Brain microvascular endothelial cell (primary cell): ENCODE results near the gene GAREM1.

ENCODE experiments used
- DNase-seq: peaks from one replicate; pipeline ENCODE4 v3.0.0-alpha.2; 2020
- H3K27ac ChIP-seq: fragments of 250-450 bp; sonication (Bioruptor Pico); 2 replicates; pipeline ENCODE4 v1.5.1; 2020; ENCODE audit warnings: mild to moderate bottlenecking, moderate library complexity
- H3K27me3 ChIP-seq: fragments of 250-450 bp; sonication (Bioruptor Pico); replicated peaks from 2 replicates; pipeline ENCODE4 v1.5.1; 2020; ENCODE audit warnings: mild to moderate bottlenecking
- H3K36me3 ChIP-seq: fragments of 250-450 bp; sonication (Bioruptor Pico); replicated peaks from 2 replicates; pipeline ENCODE4 v1.5.1; 2020; ENCODE audit warnings: mild to moderate bottlenecking
- H3K4me3 ChIP-seq: 2 replicates; pipeline ENCODE4 v1.5.1; 2011; ENCODE audit warnings: low read depth, mild to moderate bottlenecking, control low read depth, low read length, moderate library complexity
- in situ Hi-C: cut with HindIII; loops from 2 replicates; pipeline ENCODE4 v1.10.0; 2017; ENCODE audit warnings: low sequenced_read_pairs, low pct_ligation_motif_present
- TF ChIP-seq, protein P1 (sequence below): IDR thresholded peaks from 2 replicates; pipeline ENCODE4 v1.5.1; 2011; ENCODE audit warnings: low read depth, mild to moderate bottlenecking, moderate library complexity, low read length, control low read depth, inconsistent platforms; ENCODE audit errors: missing control alignments

The GAREM1 gene

DNA sequence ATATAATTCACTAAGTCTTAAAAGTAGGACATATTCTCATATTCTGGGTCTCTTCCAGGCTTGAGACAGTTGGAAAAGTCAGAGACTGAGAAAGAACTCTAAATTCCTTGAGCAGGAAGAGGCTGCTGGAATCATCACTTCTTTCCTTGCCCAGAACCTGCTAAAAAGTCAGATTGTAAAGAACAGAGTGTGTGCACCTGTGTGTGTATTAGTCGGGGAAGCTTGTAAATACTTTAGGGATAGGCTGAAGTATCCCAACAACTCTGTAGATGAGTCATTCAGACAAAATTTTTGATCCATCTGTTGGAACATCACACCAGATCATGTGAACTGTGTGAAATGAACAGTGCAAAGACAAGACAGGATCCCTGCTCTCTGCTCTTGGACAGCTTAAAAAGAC, 16.1 kb downstream of the GAREM1 start:
- DNase-seq, result no peak
- Histone ChIP-seq H3K27ac (no peak overlapping the region), H3K4me3 (no peak overlapping the region), H3K27me3 (no peaks in the 10 kb centered on the region), H3K36me3 (no peaks in the 10 kb centered on the region)
- TF ChIP-seq, protein P1, sequence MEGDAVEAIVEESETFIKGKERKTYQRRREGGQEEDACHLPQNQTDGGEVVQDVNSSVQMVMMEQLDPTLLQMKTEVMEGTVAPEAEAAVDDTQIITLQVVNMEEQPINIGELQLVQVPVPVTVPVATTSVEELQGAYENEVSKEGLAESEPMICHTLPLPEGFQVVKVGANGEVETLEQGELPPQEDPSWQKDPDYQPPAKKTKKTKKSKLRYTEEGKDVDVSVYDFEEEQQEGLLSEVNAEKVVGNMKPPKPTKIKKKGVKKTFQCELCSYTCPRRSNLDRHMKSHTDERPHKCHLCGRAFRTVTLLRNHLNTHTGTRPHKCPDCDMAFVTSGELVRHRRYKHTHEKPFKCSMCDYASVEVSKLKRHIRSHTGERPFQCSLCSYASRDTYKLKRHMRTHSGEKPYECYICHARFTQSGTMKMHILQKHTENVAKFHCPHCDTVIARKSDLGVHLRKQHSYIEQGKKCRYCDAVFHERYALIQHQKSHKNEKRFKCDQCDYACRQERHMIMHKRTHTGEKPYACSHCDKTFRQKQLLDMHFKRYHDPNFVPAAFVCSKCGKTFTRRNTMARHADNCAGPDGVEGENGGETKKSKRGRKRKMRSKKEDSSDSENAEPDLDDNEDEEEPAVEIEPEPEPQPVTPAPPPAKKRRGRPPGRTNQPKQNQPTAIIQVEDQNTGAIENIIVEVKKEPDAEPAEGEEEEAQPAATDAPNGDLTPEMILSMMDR, result no peak
- in situ Hi-C loops, result loop anchor here (25.0 kb wide), 1 partner anchor 167 kb away; no protein-coding TSS in a partner anchor

DNA sequence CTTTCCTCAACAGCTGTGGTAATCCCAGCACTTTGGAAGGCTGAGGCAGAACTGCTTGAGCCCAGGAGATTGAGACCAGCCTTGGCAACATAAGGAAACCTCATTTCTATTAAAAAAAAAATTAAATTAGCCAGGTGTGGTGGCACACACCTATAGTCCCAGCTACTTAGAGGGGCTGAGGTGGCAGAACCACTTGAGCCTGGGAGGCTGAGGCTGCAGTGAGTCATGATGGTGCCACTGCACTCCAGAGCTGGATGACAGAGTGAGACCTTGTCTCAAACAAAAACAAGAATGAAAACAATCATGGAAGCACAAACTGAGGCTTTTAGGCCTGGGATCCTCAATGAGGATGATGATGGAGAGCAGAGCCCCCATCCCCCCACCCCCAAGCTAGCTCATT, 19.8 kb downstream of the GAREM1 start:
- no peak overlapping the region for H3K27ac ChIP-seq
- in situ Hi-C loops, result loop anchor here (25.0 kb wide), 1 partner anchor 164 kb away; no protein-coding TSS in a partner anchor
- H3K4me3 ChIP-seq, result no peak overlapping the region
- no peak for DNase-seq
- no peaks in the 10 kb centered on the region for H3K27me3 ChIP-seq
- TF ChIP-seq, protein P1, result no peak
- H3K36me3 ChIP-seq, result no peaks in the 10 kb centered on the region

DNA sequence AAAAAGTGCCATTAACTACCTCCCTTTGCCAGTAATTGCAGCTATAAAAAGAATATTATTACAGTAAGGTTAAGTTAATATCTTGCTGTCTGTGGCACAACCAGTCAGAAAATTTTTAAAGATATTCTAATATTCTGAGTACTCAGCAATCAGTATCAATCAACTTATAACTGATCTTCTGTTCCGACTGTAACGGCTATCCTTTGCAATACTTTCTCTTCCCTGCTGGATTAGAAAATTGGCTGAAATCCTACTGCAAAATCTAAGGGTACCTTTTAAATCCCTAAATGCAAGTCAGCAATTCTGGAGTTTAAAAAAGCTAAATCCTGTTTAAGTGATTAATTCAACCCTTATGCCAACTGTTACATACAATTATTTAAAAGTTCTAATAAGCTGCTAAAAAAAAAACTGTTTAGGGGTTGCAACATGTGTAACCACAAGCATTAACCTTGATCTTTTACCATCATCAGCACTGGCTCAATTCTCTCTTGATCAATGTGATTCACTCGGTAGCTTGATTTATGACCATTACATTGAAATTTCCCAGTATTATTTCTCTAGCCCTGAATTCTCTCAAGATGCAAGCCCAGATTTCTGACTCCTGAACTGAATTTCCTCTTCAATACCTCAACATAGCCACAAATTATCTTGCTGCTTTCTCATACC, 20.5 kb downstream of the GAREM1 start:
- Histone ChIP-seq H3K27ac (no peak overlapping the region), H3K27me3 (no peaks in the 10 kb centered on the region), H3K4me3 (no peak overlapping the region), H3K36me3 (no peaks in the 10 kb centered on the region)
- TF ChIP-seq, protein P1, result no peak
- in situ Hi-C loops, result loop anchor here (25.0 kb wide), 1 partner anchor 163 kb away; no protein-coding TSS in a partner anchor
- no peak for DNase-seq

DNA sequence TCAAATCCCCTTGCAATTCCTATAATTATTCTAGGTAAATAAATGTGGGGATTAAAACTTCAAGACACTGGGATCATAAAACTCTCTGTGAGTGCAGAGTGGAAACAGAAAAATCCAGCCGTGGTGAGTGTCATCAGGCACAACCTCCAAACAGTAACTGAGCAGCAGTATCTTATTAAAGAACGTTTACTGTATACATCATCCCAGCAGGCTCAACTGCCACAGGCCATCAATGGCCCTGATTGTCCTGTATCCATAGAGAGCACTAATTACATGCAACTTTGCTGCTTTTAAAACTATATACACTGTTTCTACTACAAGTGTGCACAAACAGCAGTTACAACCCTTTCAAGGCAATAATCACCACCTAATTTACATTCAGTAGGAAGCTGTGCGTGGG, 23.9 kb downstream of the GAREM1 start:
- H3K27ac ChIP-seq, result no peak overlapping the region
- TF ChIP-seq, protein P1, result no peak
- H3K4me3 ChIP-seq, result no peak overlapping the region
- no peaks in the 10 kb centered on the region for H3K36me3 ChIP-seq
- in situ Hi-C loops, result no loop called here
- no peak for DNase-seq
- H3K27me3 ChIP-seq, result no peaks in the 10 kb centered on the region

DNA sequence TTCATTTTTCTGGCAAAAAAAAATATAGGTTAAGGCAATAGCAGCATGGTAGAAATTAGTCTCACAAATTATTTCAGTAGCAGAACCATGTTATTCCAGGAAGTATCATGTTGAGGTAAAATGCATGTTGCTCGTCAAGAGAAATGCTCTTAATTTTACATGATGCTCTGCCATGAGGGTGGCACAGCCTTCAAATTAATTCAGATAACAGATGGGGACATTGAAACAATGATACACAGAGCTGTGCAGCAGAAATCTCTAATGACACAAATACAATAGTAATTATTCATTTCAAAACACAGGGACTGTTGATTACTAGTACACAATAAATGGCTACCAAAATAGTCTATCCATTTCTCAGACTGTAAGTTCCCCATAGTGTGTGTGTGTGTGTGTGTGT, 24.8 kb downstream of the GAREM1 start:
- no peak for DNase-seq
- TF ChIP-seq, protein P1, result no peak

More for the DNA sequence above, 24.8 kb downstream of the GAREM1 start:
- Histone ChIP-seq H3K27me3 (no peaks in the 10 kb centered on the region), H3K36me3 (no peaks in the 10 kb centered on the region), H3K27ac (no peak overlapping the region), H3K4me3 (no peak overlapping the region)
- in situ Hi-C loops, result no loop called here
